ENCODE measurements around the gene SYCP2. TPM values are rescaled to one million over a fixed set of nuclear protein-coding genes. Genes with fewer than 3 reads are reported as not detected.
"Not testable (repeated sequence)": the region's sequence is repeated elsewhere in the genome, so short reads cannot be mapped to it uniquely, and the experiment has no call there.

Gene SYCP2
- polyA plus RNA-seq, 1 experiment = 0.47 TPM

GRCh38 chr20:59958123-59958522, 24.7 kb upstream of the SYCP2 start, which contains the start of gene CDH26:
CDH26 (plus strand) TSS chr20:59958423; CDS start chr20:59958727, 304 bp downstream.
- CTCF ChIA-PET = interaction anchor here (0.8 to 1.4 kb wide), 2 partner anchors 12 to 13 kb away, joined by 4 to 6 read pairs; no protein-coding TSS in a partner anchor
- POLR2A ChIA-PET = no interaction called here
- no peak for TF ChIP-seq CTCF (IDR thresholded peaks at IDR 0.05; ENCODE audit: insufficient read depth, low read depth, low read length)
- Histone ChIP-seq H3K27me3 (ENCODE audit: control insufficient read depth, insufficient read depth, low read length) (no peaks in the 10 kb centered on the region), H3K4me3 (ENCODE audit: low read depth, low read length) (no peak within 1 kb of the TSS), H3K36me3 (ENCODE audit: control insufficient read depth, insufficient read depth, low read length) (no peaks in the 10 kb centered on the region)
- DNase-seq (ENCODE audit: low read depth) = no peak

- H3K27me3 ChIP-seq (ENCODE audit: control insufficient read depth, insufficient read depth, low read length); DNase-seq (ENCODE audit: low read depth); H3K4me3 ChIP-seq (ENCODE audit: low read depth, low read length); POLR2A ChIA-PET; H3K36me3 ChIP-seq (ENCODE audit: control insufficient read depth, insufficient read depth, low read length): not testable (repeated sequence)
- CTCF ChIA-PET = interaction anchor here (1.4 kb wide), 1 partner anchor 12 kb away, joined by 4 read pairs; no protein-coding TSS in a partner anchor
Observed at GRCh38 chr20:59957568-59957967, 24.1 kb upstream of the SYCP2 start.

GRCh38 chr20:59955131-59955796, 21.8 kb upstream of the SYCP2 start:
- ChIA-PET POLR2A (no interaction called here), CTCF (interaction anchor here (0.6 to 2.6 kb wide), 9 partner anchors 8 to 101 kb away, joined by 3 to 11 read pairs (median 4); partner anchors contain the start of gene SYCP2)
- Histone ChIP-seq H3K36me3 (ENCODE audit: control insufficient read depth, insufficient read depth, low read length) (no peaks in the 10 kb centered on the region), H3K4me3 (ENCODE audit: low read depth, low read length) (no peak overlapping the region), H3K27me3 (ENCODE audit: control insufficient read depth, insufficient read depth, low read length) (no peaks in the 10 kb centered on the region)
- peak; percentile 38 for TF ChIP-seq CTCF (IDR thresholded peaks at IDR 0.05; ENCODE audit: insufficient read depth, low read depth, low read length)
- no peak for DNase-seq (ENCODE audit: low read depth)

- ChIA-PET POLR2A (no interaction called here), CTCF (interaction anchor here (1.1 to 2.6 kb wide), 6 partner anchors 8 to 102 kb away, joined by 3 to 11 read pairs (median 6); partner anchors contain the start of gene SYCP2)
- DNase-seq (ENCODE audit: low read depth) = no peak
- Histone ChIP-seq H3K4me3 (ENCODE audit: low read depth, low read length) (no peak overlapping the region), H3K36me3 (ENCODE audit: control insufficient read depth, insufficient read depth, low read length) (no peaks in the 10 kb centered on the region), H3K27me3 (ENCODE audit: control insufficient read depth, insufficient read depth, low read length) (no peaks in the 10 kb centered on the region)
- TF ChIP-seq CTCF (IDR thresholded peaks at IDR 0.05; ENCODE audit: insufficient read depth, low read depth, low read length) = no peak
Observed at GRCh38 chr20:59954718-59955117, 21.3 kb upstream of the SYCP2 start.

GRCh38 chr20:59949911-59950310, 16.5 kb upstream of the SYCP2 start:
- Histone ChIP-seq H3K4me3 (ENCODE audit: low read depth, low read length) (no peak overlapping the region), H3K36me3 (ENCODE audit: control insufficient read depth, insufficient read depth, low read length) (no peaks in the 10 kb centered on the region), H3K27me3 (ENCODE audit: control insufficient read depth, insufficient read depth, low read length) (no peaks in the 10 kb centered on the region)
- POLR2A ChIA-PET = no interaction called here
- CTCF ChIA-PET = interaction anchor here (0.7 to 2.9 kb wide), 7 partner anchors 9 to 261 kb away, joined by 3 to 12 read pairs (median 7); partner anchors contain the start of genes FAM217B, PPP1R3D and SYCP2
- no peak for DNase-seq (ENCODE audit: low read depth)
- no peak for TF ChIP-seq CTCF (IDR thresholded peaks at IDR 0.05; ENCODE audit: insufficient read depth, low read depth, low read length)

Data from BJ (cell line).